GM19467 (cell line): Measurements from ENCODE around the gene PAK3.

Source experiments
- ATAC-seq: cut with Tn5 transposase; IDR thresholded peaks from one replicate; pipeline ENCODE4 v1.9.1; 2021; ENCODE audit warnings: mild to moderate bottlenecking, moderate library complexity; ENCODE audit not compliant: unreplicated experiment

The PAK3 gene

DNA sequence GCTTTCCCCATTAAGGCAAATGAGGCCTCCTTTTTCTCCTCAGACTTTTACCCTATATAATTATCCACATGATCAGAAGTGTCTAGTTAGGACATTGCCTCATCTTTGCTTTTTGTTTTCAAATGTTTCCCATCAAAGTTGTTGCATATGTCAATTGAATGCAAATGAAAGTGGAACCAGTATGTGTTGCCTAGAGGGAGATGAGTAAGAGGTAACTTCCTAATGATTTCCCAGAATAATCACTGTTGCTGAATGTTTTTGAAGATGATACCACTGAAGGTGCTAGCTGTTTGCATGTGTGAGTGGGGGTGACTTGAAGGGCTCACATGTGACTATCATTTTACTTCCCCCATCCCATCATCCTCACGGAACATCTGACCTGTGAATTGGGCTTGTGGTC, 33.9 kb downstream of the PAK3 start:
- no peak for ATAC-seq

DNA sequence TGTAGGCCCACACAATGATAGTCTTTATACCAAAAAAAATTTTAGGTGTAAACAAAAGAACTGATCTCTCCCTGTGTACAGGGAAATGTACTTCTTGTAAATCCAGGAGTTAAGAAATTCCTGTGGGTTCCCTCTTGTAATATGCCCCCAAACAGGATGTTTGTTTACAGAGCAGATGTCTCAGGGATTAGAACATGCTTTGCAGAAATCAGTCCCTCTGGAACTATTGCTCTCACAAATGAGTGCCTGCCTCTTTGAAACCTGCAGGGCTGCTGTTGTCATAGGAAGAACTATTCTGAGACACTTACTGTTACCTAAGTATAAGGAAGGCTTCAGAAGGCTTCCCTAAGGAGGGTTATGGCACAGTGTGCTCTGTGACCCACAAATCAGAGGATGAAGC, 35.6 kb downstream of the PAK3 start:
- ATAC-seq = no peak

DNA sequence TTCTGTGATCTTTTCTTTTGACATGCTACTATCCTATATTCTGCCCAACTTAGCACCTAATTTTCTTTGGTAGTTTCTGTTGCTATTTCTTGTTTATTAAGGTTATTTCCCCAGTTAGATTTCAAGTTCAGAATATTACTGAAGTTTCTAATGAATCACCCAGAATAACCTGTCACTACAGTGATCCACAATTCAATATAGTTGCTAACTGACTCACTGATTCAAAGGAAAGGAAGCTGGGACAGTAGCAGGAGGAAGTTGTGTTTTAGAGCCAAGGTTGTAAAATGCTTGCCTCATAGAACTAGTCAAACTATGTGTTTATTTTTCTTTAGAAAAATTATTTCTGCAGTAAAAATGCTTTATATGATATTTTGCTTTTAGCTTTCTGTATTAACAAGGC, 37.4 kb downstream of the PAK3 start:
- ATAC-seq = no peak

DNA sequence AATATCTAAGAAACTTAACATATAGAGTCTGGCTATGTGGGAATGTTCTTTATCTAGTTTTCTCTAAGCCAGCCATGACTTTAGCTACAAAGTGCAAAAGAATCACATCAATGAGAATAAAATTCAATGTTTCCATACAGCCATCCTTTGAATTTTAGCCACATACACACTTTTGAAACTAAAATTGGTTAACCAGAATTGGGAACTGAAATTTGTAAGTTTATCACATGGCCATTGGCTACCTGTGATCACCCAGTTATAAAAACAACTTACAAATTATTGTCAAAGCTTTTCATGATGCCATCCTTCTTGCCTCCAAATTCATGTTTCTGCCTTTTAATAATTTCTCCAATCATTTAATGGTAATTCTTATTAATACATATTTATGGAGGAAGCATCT, 49.9 kb downstream of the PAK3 start:
- ATAC-seq = no peak

- ATAC-seq = no peak
Measured at GRCh38 chrX:111151764-111152163, 55.8 kb downstream of the PAK3 start.

- ATAC-seq = no peak
Measured at GRCh38 chrX:111159232-111159631, 63.2 kb downstream of the PAK3 start.

- no peak for ATAC-seq
Measured at GRCh38 chrX:111164728-111165127, 68.7 kb downstream of the PAK3 start.

DNA sequence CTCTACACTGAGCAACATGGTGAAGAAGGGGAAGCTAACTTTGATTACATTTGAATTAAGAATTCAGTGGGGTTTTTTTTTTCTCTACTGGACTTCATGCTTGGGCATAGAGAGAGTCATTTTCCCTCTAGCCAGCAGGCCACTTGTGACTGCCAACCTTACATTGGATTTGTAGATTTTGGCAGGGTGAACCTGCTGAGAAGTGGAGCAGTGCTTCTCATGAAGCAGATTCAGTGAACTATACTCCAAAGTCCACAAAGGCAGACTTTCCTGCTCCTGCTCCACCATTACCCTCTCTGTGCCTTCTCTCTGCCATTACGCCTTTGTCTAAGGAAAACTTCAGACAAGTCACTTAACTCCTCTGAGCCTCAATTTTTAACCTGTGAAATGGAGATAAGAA, 69.9 kb downstream of the PAK3 start:
- no peak for ATAC-seq

GRCh38 chrX:111167334-111167733, 71.3 kb downstream of the PAK3 start:
- ATAC-seq = no peak

DNA sequence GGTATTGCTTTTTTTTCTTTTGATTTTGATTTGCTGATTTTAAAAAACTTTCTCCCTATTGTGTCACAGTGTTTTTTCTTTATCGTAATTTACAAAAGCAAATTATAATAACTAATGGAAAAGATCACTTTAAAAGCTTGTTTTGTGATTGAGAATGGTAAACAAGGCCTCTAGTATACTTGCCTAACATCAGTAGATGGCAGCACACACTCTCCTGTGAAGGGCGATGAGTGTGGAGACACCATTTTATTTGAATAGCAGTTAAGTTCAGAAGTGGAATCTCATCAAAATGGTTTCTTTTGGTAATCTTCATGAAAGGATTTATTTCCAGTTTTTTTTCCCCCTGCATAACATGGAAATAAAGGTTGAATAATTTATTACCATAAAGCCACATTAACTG, 72.3 kb downstream of the PAK3 start:
- ATAC-seq = no peak

DNA sequence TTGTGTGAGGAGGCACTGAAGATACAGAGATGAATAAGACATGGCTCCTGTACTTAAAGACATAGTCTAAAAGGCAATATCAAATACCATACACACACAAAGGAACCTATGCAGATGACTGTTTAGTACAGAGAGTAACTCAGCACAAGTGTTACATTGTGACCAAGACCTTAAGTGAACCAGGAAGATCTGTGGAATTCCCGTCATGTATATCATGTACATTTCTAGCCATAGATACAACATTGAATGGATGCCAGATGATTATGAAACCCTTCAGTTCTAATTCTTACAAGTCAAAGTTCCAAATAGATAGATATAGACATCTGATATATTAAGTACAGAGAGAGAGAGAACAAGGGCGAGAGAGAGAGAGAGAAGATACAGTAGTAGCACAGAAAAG, 73.2 kb downstream of the PAK3 start:
- ATAC-seq = no peak

GRCh38 chrX:111170017-111170416, 74.0 kb downstream of the PAK3 start:
- ATAC-seq = no peak

DNA sequence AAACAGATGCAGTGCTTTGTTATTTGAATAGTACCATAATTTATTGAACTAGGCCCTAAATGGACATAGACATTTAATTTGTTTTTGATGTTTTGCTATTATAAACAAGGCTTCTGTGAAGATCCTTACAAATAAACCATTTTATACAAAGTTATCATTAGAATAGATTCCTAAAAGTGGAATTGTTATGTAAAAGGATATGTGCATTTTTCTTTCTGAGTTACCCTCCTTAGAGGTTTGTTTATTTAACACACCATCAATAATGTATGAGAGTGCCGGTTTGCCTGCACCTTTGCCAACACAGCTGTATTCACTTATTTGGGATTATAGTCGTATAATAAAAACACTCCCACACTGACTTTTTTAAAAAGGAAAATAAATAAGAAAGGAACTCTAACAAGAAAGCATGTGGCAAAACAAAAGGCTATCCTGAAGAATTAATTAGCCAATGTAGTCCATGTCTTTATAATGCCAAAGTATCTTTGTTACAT, 84.8 kb downstream of the PAK3 start:
- ATAC-seq = no peak

DNA sequence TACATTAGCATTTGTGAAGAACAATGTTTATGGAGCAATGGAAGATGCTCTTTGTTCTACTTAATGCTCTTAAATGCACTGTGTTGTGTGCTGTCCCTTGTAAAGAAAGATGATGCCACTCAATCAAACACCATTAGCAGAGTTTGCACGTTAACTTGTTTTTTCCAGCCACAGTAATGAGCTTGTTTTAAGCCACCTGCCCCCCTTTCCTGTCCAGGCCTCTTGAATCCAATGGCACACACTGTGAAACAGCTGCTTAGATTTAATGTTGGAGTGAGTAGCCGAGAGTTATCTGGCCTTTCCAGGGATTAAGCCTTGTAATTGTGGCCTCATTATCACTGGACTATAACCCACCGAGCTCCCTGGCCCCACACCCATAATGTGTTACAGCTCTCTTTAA, 86.0 kb downstream of the PAK3 start:
- ATAC-seq = no peak

DNA sequence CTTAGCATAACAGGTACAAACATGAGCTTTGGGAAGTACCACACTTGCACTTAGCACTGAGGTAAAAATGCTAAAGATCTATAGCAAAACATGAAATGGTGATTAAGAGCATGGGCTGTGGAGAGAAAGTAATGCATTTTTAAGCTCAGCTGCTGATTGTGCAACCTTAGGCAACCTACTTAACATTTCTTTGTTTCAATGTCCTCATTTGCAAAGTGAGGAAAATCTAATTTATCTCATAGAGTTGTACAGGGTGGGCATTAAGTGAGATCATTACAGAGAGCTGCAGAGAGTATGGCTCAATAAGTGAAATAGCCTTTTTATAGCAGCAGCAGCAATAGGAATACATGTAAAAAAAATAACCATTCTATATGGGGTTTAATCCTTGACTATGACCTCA, 87.0 kb downstream of the PAK3 start:
- no peak for ATAC-seq

DNA sequence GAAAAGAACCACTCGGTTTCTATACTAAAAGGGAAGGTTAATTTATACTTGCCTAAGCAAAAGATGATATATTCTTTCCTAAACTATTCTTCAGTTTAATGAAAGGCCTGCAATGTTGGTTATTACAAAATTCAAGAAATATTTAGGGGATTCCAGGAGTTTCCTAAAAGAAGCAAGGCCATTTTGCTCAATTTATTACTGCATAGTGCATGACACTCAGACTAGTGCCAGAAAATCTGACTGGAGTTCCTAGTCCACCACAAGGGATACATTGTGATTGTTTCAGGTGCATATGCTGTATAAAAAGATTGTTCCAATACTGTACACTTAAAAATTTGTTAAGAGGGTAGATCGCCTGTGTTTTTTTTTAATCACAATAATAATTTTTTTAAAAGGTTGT, 95.6 kb downstream of the PAK3 start:
- ATAC-seq = no peak

DNA sequence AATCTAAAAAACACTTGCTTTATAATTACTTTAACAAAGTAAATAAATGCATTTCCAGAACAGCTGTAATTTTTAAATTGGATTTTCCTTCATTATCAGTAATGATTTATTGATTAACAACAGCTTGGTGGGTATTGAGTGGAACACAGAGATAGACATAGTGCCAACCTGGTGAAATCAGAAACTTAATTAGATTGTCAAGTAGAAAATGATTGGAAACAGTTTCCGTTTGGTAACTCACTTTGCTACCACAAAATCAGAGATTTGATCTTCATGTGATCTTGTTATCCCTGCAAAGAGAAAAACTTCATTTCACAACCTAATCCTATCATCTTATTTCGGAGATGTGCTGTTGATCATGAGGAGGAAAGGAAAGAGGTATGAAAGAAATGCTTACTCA, 103.5 kb downstream of the PAK3 start:
- ATAC-seq = no peak

GRCh38 chrX:111200327-111200726, 104.3 kb downstream of the PAK3 start:
- ATAC-seq = no peak

DNA sequence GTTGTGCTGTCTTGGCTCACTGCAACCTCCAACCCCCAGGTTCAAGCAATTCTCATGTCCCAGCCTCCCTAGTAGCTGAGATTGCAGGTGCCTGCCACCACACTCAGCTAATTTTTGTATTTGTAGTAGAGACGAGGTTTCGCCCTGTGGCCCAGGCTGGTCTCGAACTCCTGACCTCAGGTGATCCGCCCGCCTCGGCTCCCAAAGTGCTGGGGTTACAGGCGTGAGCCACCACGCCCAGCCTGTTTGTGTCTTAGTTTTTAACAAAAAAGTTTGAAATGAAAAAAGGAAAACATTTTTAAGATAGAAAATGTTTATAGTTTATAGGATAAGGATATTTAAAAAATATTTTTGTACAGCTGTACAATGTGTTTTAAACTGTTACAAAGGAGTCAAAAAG, 111.9 kb downstream of the PAK3 start:
- ATAC-seq = no peak

DNA sequence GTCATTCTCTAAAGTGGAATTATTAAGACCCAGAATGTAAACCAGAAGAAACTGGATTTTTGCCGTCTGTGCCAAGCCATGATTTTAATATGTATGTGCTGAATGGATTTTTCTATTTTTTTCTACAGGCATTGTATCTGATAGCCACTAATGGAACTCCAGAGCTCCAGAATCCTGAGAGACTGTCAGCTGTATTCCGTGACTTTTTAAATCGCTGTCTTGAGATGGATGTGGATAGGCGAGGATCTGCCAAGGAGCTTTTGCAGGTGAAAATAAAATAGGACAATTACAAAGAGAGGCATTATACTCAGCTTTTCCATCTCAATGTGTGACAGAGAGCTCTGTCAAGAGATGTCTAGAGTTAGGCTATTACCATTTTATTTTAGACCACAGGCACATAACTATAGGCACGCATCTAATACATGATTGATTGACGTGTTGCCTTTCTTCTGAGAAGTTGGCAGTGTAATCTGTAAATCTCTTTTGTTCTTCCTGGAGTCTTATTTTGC, 120.4 kb downstream of the PAK3 start:
- ATAC-seq = no peak

DNA sequence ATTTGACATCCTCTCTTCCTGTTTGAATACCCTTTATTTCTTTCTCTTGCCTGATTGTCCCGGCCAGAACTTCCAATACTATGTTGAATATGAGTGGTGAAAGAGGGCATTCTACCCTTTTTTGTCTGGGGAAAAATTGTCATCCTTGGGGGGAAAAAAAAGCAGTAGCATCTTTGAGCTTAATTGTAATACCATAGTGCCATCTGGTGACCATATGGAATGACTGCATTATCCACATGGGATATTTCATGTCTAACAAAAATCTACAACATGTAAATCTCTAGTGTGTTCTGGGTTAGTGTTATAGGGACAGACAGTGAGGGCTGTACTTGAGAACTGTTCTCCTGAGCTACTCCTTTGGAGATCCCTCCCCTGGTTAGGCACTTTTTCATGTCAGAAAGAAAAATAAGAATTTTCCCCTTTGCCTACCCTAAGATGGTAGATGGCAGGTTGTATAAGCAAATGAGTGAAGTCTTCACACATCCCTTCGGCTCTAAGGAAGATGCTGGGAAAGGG, 148.3 kb downstream of the PAK3 start:
- no peak for ATAC-seq

DNA sequence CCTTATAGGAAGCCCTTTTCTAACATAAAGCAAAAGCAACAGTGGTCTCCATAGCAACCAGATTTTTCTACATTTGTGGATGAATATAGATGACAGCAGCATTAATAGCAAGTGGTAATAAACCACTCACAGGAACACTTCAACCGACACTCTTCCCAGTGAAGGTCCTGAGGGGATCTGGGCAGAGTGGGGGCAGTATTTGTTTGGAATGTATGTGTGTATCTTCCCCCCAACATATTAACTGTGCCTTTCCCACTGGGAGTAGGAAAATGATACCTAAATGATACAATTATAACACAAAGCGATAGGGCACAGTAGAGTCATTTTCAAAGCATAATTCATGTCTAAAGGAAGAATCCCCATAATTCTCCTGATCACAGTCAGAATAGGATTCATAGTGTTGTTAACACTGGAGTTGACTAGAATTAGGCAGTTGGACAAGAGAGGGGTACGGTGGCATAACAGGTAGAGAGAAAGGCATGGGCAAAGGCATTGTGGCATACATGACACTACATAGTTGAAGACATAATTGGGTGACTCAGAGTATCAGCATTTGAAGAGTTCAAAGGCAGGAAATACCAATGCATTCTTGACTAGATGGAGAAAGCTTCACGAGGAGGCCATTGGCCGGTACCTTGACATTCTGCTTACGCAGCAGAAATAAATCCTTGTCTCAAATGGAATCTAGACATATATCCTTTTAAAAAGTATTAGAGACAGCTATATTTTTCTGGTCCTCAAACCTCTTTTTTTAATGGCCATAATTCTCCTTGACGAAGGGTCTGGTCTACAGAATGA, 159.1 kb downstream of the PAK3 start:
- ATAC-seq = no peak

DNA sequence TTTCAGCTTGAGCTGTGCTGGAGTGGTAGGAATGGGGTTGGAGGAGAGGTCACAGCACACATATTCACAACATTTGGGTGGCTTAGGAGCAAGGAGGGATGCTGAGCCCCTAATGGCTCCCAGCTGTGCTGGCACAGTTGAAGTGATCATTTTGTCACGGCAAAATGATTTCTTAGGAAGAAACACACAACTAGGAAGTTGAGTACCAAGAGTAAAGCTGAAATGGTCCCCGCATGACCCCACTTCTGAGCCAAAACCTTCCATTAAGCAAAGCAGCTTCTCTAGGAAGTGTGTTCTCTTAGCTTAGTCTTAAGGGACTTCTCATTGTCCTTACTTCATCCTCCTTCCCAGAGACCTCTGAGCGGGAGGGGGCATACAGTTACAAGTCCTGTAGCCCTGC, 161.7 kb downstream of the PAK3 start:
- ATAC-seq = no peak
